ENCODE measurements around the gene ADK.

- no peak for TF ChIP-seq CTCF (conservative IDR thresholded peaks at IDR 0.05; ENCODE audit: low read depth in 2 of 2)
- TF ChIP-seq EZH2 (IDR thresholded peaks at IDR 0.05; ENCODE audit: low read depth, unreplicated experiment) = no peak
- no peak for TF ChIP-seq STAT1 (IDR thresholded peaks at IDR 0.05; ENCODE audit: unreplicated experiment)
- TF ChIP-seq POLR2AphosphoS5 (IDR thresholded peaks at IDR 0.05; ENCODE audit: low read depth) = no peak
- TF ChIP-seq JUNB (IDR thresholded peaks at IDR 0.05; ENCODE audit: unreplicated experiment) = no peak
- TF ChIP-seq ETS1 (IDR thresholded peaks at IDR 0.05) = no peak
- TF ChIP-seq REST (IDR thresholded peaks at IDR 0.05; ENCODE audit: unreplicated experiment) = no peak
- TF ChIP-seq EZH2phosphoT487 (IDR thresholded peaks at IDR 0.05; ENCODE audit: unreplicated experiment) = no peak
- no peak for TF ChIP-seq CREB1 (CRISPR knock-in tag; IDR thresholded peaks at IDR 0.05; ENCODE audit: low read depth)
- TF ChIP-seq NANOG (IDR thresholded peaks at IDR 0.05; ENCODE audit: borderline replicate concordance) = no peak
- no peak for TF ChIP-seq ZNF114 (CRISPR knock-in tag; IDR thresholded peaks at IDR 0.05)
- no peak for TF ChIP-seq ZNF462 (CRISPR knock-in tag; IDR thresholded peaks at IDR 0.05)
Observed at GRCh38 chr10:74587109-74587854, 436.3 kb downstream of the ADK start.
